Sigmoid colon (tissue), 7 donors: Measurements from ENCODE around the gene THAP12. TPM values are rescaled to one million over a fixed set of nuclear protein-coding genes. Genes with fewer than 3 reads are reported as not detected.
"Not testable (repeated sequence)": the region's sequence is repeated elsewhere in the genome, so short reads cannot be mapped to it uniquely, and the experiment has no call there.

Source experiments
- DNase-seq: peaks from one replicate; pipeline ENCODE4 v3.0.0-alpha.2; 2019
- H3K27ac ChIP-seq, 4 donors: fragments of 200-600 bp; sonication (generic); one replicate each; pipeline ENCODE4 v1.5.1; 2016 to 2019; ENCODE audit warnings: mild to moderate bottlenecking in 1 of 4
- H3K27me3 ChIP-seq, 3 donors: fragments of 200-600 bp; sonication (generic); one replicate each; pipeline ENCODE4 v1.5.1; 2019; ENCODE audit warnings: mild to moderate bottlenecking in 1 of 3
- H3K36me3 ChIP-seq, 4 donors: fragments of 200-600 bp; sonication (generic); one replicate each; pipeline ENCODE4 v1.5.1; 2016 to 2019
- H3K4me1 ChIP-seq, 4 donors: fragments of 200-600 bp; sonication (generic); one replicate each; pipeline ENCODE4 v1.5.1; 2017 to 2019
- H3K4me3 ChIP-seq, 4 donors: fragments of 200-600 bp; sonication (generic); one replicate each; pipeline ENCODE4 v1.5.1; 2017 to 2019; ENCODE audit warnings: mild to moderate bottlenecking in 2 of 4, moderate library complexity in 1 of 4
- H3K9me3 ChIP-seq, 4 donors: fragments of 200-600 bp in 3 of 4; sonication (generic) in 3 of 4; one replicate each; pipeline versions ENCODE4 v1.5.1 to v1.6.1; 2013 to 2019
- CTCF ChIP-seq, 4 experiments: fragments of 450-650 bp in 3 of 4; fragments of 200-600 bp in 1 of 4; IDR thresholded peaks; one replicate each; pipeline ENCODE4 v1.5.1; 2016 to 2019; ENCODE audit warnings: antibody characterized with exemption in 4 of 4, mild to moderate bottlenecking in 3 of 4, moderate library complexity in 2 of 4
- EP300 ChIP-seq, 4 donors: sonication (generic); formaldehyde crosslinking; IDR thresholded peaks; one replicate each; pipeline ENCODE4 v1.6.1; 2017; ENCODE audit warnings: antibody characterized with exemption in 4 of 4
- POLR2A ChIP-seq, 2 donors: fragments of 450-650 bp; IDR thresholded peaks; one replicate each; pipeline ENCODE4 v1.6.1; 2016; ENCODE audit warnings: antibody characterized with exemption in 2 of 2, mild to moderate bottlenecking in 2 of 2, moderate library complexity in 2 of 2
- POLR2AphosphoS5 ChIP-seq, 4 donors: sonication (generic); formaldehyde crosslinking; IDR thresholded peaks; one replicate each; pipeline ENCODE4 v1.6.1; 2017; ENCODE audit warnings: antibody characterized with exemption in 4 of 4
- WGBS, 2 donors: extraction: QIAGEN DNeasy Blood & Tissue Kit; methylation state at CpG; one replicate each; pipeline ENCODE4 v1.1.7; 2013; 5-methylcytosine and 5-hydroxymethylcytosine counted together
- intact Hi-C: fragments of 100-400 bp; cut with DNase I; formaldehyde crosslinking; loops from one replicate; pipeline ENCODE4 v1.15.1; 2023
- polyA plus RNA-seq, 3 donors: library from polyadenylated mRNA; stranded (reverse); fragments of 200-250 nt; gene quantifications; one replicate each; pipeline ENCODE4 v1.2.3, GENCODE V29; 2013
- total RNA-seq, 4 donors: library from RNA; depleted of rRNA; stranded (reverse); fragments of >200 nt; gene quantifications; one replicate each; pipeline ENCODE4 v1.1.0, GENCODE V29; 2016
- donor health status: healthy with polysubstance abuse.
- donor health status: Bipolar disorder and iron deficiency.
- donor health status: healthy.

THAP12 gene
- total and polyA plus RNA-seq, 7 donors, result 27.1 to 43.2 (median 30.1) TPM

GRCh38 chr11:76322540-76322939 lies 58.4 kb downstream of the THAP12 start:
- no peaks in the 10 kb centered on the region for H3K36me3 ChIP-seq
- no peak overlapping the region for H3K4me3 ChIP-seq
- H3K9me3 ChIP-seq, result no peaks in the 10 kb centered on the region
- TF ChIP-seq POLR2AphosphoS5 (IDR thresholded peaks at IDR 0.05) (no peak), CTCF (IDR thresholded peaks at IDR 0.05) (no peak), POLR2A (IDR thresholded peaks at IDR 0.05) (no peak), EP300 (IDR thresholded peaks at IDR 0.05) (no peak)
- DNase-seq, result no peak
- H3K4me1 ChIP-seq, result peaks cover 0 to 7% (median 3%) of the 10 kb centered on the region in 4 donors
- WGBS, 2 donors, result 74 to 76% methylated on average over 5 of the region's 5 CpGs
- intact Hi-C loops, result no loop called here
- H3K27ac ChIP-seq, result no peak overlapping the region
- H3K27me3 ChIP-seq, result peaks cover 11 to 25% (median 19%) of the 10 kb centered on the region in 3 donors

DNA sequence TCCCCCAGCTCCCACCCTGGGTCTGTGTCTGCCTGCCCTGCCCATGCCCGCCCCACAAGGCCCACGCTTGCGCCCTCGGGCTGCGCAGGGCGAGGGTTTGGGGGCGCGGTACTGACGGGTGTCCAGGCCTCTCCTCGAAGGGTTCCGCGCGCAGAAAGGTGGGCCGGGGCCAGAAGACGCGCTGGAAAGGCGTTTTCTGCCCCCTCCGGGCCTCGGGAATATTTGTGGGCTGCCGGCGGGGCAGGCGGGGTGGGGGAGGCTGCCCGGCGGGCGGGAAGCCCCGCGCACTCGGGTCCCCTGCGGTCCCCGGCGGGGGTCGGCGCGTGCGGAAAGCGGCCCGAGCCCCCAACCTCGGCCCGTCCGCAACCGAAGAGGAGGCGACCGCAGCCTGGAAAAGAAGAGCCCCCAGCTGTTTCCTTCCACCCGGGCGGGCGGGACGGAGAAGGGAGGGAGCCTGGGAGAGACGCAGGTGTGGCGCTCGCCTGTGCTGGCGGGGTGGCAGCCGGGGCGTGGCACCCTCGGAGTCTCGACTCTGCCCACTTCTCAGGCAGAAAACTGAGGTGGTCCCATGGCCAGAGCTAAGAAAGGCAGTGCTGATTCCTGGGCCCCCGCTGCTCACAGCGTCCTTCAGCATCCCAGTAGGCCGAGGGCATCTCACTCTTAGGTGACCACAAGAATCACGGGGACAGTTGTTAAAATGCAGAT lies 59.0 kb downstream of the THAP12 start:
- no peak for DNase-seq
- Histone ChIP-seq H3K27ac (no peak overlapping the region), H3K36me3 (no peaks in the 10 kb centered on the region), H3K27me3 (peaks cover 11 to 25% (median 19%) of the 10 kb centered on the region in 3 donors), H3K4me1 (peaks cover 0 to 7% (median 3%) of the 10 kb centered on the region in 4 donors), H3K9me3 (no peaks in the 10 kb centered on the region), H3K4me3 (peak overlapping the region in 3 of 4 donors; percentile 5 to 18 (median 8))
- TF ChIP-seq CTCF (IDR thresholded peaks at IDR 0.05) (no peak), EP300 (IDR thresholded peaks at IDR 0.05) (no peak), POLR2AphosphoS5 (IDR thresholded peaks at IDR 0.05) (no peak), POLR2A (IDR thresholded peaks at IDR 0.05) (no peak)
- intact Hi-C loops, result no loop called here
- 5 to 7% methylated on average over 59 of the region's 59 CpGs for WGBS, 2 donors

- no peaks in the 10 kb centered on the region for H3K36me3 ChIP-seq
- no peak overlapping the region for H3K4me3 ChIP-seq
- H3K27ac ChIP-seq, result no peak overlapping the region
- intact Hi-C loops, result no loop called here
- H3K9me3 ChIP-seq, result no peaks in the 10 kb centered on the region
- TF ChIP-seq EP300 (IDR thresholded peaks at IDR 0.05) (no peak), CTCF (IDR thresholded peaks at IDR 0.05) (no peak), POLR2AphosphoS5 (IDR thresholded peaks at IDR 0.05) (no peak), POLR2A (IDR thresholded peaks at IDR 0.05) (no peak)
- peaks cover 0 to 7% (median 3%) of the 10 kb centered on the region in 4 donors for H3K4me1 ChIP-seq
- DNase-seq, result no peak
- peaks cover 11 to 25% (median 19%) of the 10 kb centered on the region in 3 donors for H3K27me3 ChIP-seq
- 31 to 48% methylated on average over 8 of the region's 8 CpGs for WGBS, 2 donors
Measured at GRCh38 chr11:76321340-76321739, 59.6 kb downstream of the THAP12 start.

GRCh38 chr11:76320929-76321328 lies 60.0 kb downstream of the THAP12 start:
- H3K27ac ChIP-seq, result no peak overlapping the region
- no peaks in the 10 kb centered on the region for H3K9me3 ChIP-seq
- peaks cover 11 to 25% (median 19%) of the 10 kb centered on the region in 3 donors for H3K27me3 ChIP-seq
- peaks cover 0 to 7% (median 3%) of the 10 kb centered on the region in 4 donors for H3K4me1 ChIP-seq
- H3K36me3 ChIP-seq, result no peaks in the 10 kb centered on the region
- H3K4me3 ChIP-seq, result no peak overlapping the region
- DNase-seq, result no peak
- intact Hi-C loops, result no loop called here
- no peak for TF ChIP-seq EP300 (IDR thresholded peaks at IDR 0.05)
- no peak for TF ChIP-seq POLR2A (IDR thresholded peaks at IDR 0.05)
- no peak for TF ChIP-seq POLR2AphosphoS5 (IDR thresholded peaks at IDR 0.05)
- TF ChIP-seq CTCF (IDR thresholded peaks at IDR 0.05), result no peak
- WGBS, 2 donors, result 89 to 91% methylated on average over 6 of the region's 6 CpGs

DNA sequence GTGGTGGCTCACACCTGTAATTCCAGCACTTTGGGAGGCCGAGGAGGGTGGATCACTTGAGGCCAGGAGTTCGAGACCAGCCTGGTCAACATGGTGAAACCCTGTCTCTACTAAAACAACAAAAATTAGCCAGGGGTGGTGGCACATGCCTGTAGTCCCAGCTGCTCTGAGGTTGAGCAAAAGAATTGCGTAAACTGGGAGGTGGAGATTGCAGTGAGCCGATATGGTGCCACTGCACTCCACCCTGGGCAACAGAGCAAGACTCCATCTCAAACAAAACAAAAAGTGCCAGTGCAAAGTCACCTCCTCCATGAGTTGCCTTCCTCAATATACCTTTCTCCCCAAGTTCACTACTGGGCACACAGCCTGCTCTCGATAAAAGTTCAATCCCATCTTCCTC lies 61.1 kb downstream of the THAP12 start:
- not testable (repeated sequence) for H3K27ac ChIP-seq, H3K4me3 ChIP-seq, H3K36me3 ChIP-seq, H3K4me1 ChIP-seq, H3K9me3 ChIP-seq, DNase-seq
- H3K27me3 ChIP-seq, result peaks cover 11 to 25% (median 19%) of the 10 kb centered on the region in 3 donors
- WGBS, 2 donors, result 78 to 89% methylated on average over 5 of the region's 5 CpGs
- intact Hi-C loops, result loop anchor here (2.0 to 10.0 kb wide), 3 partner anchors 167 to 525 kb away; no protein-coding TSS in a partner anchor
